ENCODE data around the gene UPK3BL2.
"Not testable (repeated sequence)": the region's sequence is repeated elsewhere in the genome, so short reads cannot be mapped to it uniquely, and the experiment has no call there.

Gene UPK3BL2

GRCh38 chr7:102543596-102543995 is at the start of gene UPK3BL2:
UPK3BL2 (minus strand) TSS chr7:102543696; CDS start chr7:102543636, 60 bp downstream.
- not testable (repeated sequence) for DNase-seq

GRCh38 chr7:102592477-102593019 is 49.1 kb upstream of the UPK3BL2 start:
- not testable (repeated sequence) for DNase-seq

- not testable (repeated sequence) for DNase-seq
Measured at GRCh38 chr7:102589857-102590256, 46.4 kb upstream of the UPK3BL2 start.

GRCh38 chr7:102583495-102583894 is 40.0 kb upstream of the UPK3BL2 start:
- not testable (repeated sequence) for DNase-seq

GRCh38 chr7:102581722-102582121 is 38.2 kb upstream of the UPK3BL2 start:
- not testable (repeated sequence) for DNase-seq

- not testable (repeated sequence) for DNase-seq
Measured at GRCh38 chr7:102578486-102578885, 35.0 kb upstream of the UPK3BL2 start.

GRCh38 chr7:102577315-102578240 is 34.1 kb upstream of the UPK3BL2 start:
- not testable (repeated sequence) for DNase-seq

GRCh38 chr7:102576363-102576762 is 32.9 kb upstream of the UPK3BL2 start:
- not testable (repeated sequence) for DNase-seq

- DNase-seq: not testable (repeated sequence)
Measured at GRCh38 chr7:102574607-102575006, 31.1 kb upstream of the UPK3BL2 start.

GRCh38 chr7:102572261-102573239 is 29.1 kb upstream of the UPK3BL2 start, which contains the start of gene POLR2J3:
POLR2J3 (minus strand) TSS chr7:102572583; CDS start chr7:102572521, 62 bp downstream.
- not testable (repeated sequence) for DNase-seq

- DNase-seq: not testable (repeated sequence)
Measured at GRCh38 chr7:102568620-102569019, 25.1 kb upstream of the UPK3BL2 start.

- DNase-seq: not testable (repeated sequence)
Measured at GRCh38 chr7:102550808-102551422, 7.4 kb upstream of the UPK3BL2 start, which contains the start of gene SPDYE2. SPDYE2 (plus strand) TSS chr7:102551226; CDS start chr7:102553256, 2,030 bp downstream.

GRCh38 chr7:102546353-102546752 is 2.9 kb upstream of the UPK3BL2 start:
- DNase-seq: not testable (repeated sequence)

- DNase-seq: not testable (repeated sequence)
Measured at GRCh38 chr7:102545288-102545687, 1.8 kb upstream of the UPK3BL2 start.

- DNase-seq: not testable (repeated sequence)
Measured at GRCh38 chr7:102544372-102544771, 876 bp upstream of the UPK3BL2 start.

GRCh38 chr7:102542771-102543170 is 725 bp downstream of the UPK3BL2 start:
- not testable (repeated sequence) for DNase-seq

GRCh38 chr7:102542083-102542482 is 1.4 kb downstream of the UPK3BL2 start:
- not testable (repeated sequence) for DNase-seq

GRCh38 chr7:102540604-102541003 is 2.9 kb downstream of the UPK3BL2 start:
- DNase-seq: not testable (repeated sequence)

GRCh38 chr7:102535062-102535615 is 8.4 kb downstream of the UPK3BL2 start:
- not testable (repeated sequence) for DNase-seq

GRCh38 chr7:102532127-102532526 is 11.4 kb downstream of the UPK3BL2 start:
- not testable (repeated sequence) for DNase-seq

GRCh38 chr7:102531583-102531982 is 11.9 kb downstream of the UPK3BL2 start:
- not testable (repeated sequence) for DNase-seq
